ENCODE measurements around the gene ZMYND15.

DNA sequence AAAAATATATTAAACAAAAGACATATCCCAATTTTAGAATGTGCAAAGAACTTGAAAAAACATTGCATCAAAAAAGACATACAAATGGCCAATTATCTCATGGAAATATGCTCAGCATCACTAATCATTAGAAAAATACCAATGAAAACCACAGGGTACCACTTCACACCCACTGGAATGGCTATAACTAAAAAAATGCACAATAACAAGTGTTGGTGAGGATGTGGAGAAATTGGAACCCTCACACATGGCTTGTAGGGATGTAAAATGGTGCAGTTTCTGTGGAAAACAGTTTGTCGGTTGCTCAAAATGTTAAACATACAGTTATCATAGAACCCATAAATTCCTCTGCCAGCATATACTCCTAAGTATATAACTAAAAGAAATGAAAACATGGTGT is 55.5 kb downstream of the ZMYND15 start:
- TF ChIP-seq POLR2AphosphoS5 (IDR thresholded peaks at IDR 0.05; ENCODE audit: low read depth, low read length), result no peak
- no peak for TF ChIP-seq POLR2A (IDR thresholded peaks at IDR 0.05; ENCODE audit: low read depth, low read length)
